Esophagus muscularis mucosa (tissue), 4 donors: ENCODE measurements around the gene SHMT2.

Experiments used
- EP300 ChIP-seq: sonication (generic); formaldehyde crosslinking; IDR thresholded peaks from one replicate; pipeline ENCODE4 v1.6.1; 2017; ENCODE audit warnings: antibody characterized with exemption
- POLR2A ChIP-seq: fragments of 450-650 bp; IDR thresholded peaks from one replicate; pipeline ENCODE4 v1.6.1; 2017; ENCODE audit warnings: antibody characterized with exemption, moderate library complexity, mild to moderate bottlenecking, low read depth
- POLR2AphosphoS5 ChIP-seq, 2 donors: sonication (generic); formaldehyde crosslinking; IDR thresholded peaks; one replicate each; pipeline ENCODE4 v1.6.1; 2017; ENCODE audit warnings: antibody characterized with exemption in 2 of 2
- TF ChIP-seq, protein P1 (sequence below), 3 experiments: fragments of 200-600 bp in 2 of 3; fragments of 450-650 bp in 1 of 3; sonication (generic) in 2 of 3; IDR thresholded peaks; one replicate each; pipeline ENCODE4 v1.5.1; 2017 to 2019; ENCODE audit warnings: antibody characterized with exemption in 3 of 3, mild to moderate bottlenecking in 2 of 3, moderate library complexity in 1 of 3

DNA sequence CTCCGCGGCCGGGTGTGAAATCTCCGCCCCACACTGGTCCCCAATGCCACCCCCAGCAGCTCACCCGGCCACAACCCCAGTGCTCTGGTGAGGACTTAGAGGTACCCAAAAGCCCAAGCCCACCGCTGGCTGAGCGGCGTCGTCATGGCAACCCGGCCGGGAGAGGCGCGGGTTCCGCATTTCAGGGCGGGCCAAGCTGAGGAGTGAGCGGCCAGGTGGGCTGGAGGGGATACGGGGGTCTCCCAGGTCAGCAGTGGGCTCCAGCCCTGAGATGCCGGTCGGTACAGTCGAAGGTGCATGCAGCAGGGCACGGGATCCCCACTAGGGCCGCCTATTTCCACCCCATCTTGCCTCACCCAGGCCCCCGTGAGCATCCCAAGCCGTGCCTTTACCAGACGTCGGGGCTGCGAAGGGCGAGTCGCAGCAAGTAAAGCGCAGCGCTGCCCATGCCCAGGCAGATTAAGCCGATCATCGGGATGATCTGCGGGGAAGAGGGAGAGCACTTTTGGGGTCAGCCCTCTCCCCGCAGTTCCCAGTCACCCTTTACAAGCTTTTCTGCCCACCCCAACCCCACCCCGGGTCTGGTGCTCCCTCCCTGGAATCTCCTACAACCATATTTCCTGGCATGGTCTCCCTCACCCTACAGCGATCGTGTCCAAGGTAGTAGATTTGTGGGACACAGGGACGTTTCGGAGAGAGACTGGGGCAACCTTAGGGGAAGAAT lies 6.9 kb downstream of the SHMT2 start:
- TF ChIP-seq, protein P1, sequence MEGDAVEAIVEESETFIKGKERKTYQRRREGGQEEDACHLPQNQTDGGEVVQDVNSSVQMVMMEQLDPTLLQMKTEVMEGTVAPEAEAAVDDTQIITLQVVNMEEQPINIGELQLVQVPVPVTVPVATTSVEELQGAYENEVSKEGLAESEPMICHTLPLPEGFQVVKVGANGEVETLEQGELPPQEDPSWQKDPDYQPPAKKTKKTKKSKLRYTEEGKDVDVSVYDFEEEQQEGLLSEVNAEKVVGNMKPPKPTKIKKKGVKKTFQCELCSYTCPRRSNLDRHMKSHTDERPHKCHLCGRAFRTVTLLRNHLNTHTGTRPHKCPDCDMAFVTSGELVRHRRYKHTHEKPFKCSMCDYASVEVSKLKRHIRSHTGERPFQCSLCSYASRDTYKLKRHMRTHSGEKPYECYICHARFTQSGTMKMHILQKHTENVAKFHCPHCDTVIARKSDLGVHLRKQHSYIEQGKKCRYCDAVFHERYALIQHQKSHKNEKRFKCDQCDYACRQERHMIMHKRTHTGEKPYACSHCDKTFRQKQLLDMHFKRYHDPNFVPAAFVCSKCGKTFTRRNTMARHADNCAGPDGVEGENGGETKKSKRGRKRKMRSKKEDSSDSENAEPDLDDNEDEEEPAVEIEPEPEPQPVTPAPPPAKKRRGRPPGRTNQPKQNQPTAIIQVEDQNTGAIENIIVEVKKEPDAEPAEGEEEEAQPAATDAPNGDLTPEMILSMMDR (IDR thresholded peaks at IDR 0.05): no peak
- TF ChIP-seq POLR2A (no peak), EP300 (no peak), POLR2AphosphoS5 (IDR thresholded peaks at IDR 0.05) (no peak)
